Retinal pigment epithelial cell (primary cell): Measurements from ENCODE around the gene OOSP3.

Source experiments
- DNase-seq: peaks from one replicate; pipeline ENCODE4 v3.0.0-alpha.2; 2010; ENCODE audit warnings: low read depth
- H3K4me3 ChIP-seq: 2 replicates; pipeline ENCODE4 v1.5.1; 2011; ENCODE audit warnings: mild to moderate bottlenecking, low read length, control low read depth, moderate library complexity
- TF ChIP-seq, protein P1 (sequence below): conservative IDR thresholded peaks from 2 replicates; pipeline ENCODE4 v1.5.1; 2011; ENCODE audit warnings: low read depth, low read length, control low read depth, inconsistent platforms

The OOSP3 gene

DNA sequence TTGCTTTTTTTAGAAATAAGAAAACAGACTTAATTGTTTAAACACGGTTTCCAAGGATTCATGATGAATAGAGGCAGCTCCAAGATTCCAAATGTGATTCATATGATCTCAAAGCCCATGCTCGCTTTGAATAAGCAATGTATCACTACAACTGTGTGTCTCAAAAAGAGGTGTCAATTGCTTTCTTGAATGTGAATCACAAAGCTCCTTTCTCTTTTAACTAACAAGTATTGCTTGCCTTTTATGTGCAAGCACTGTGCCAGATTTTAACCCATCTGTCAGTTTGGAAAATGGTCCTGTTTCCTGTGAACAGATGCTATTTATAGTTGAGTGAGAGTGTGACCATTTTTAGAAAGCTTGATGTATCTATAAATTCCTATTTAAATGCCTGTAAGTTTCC is 66.1 kb downstream of the OOSP3 start:
- DNase-seq = no peak
- TF ChIP-seq, protein P1, sequence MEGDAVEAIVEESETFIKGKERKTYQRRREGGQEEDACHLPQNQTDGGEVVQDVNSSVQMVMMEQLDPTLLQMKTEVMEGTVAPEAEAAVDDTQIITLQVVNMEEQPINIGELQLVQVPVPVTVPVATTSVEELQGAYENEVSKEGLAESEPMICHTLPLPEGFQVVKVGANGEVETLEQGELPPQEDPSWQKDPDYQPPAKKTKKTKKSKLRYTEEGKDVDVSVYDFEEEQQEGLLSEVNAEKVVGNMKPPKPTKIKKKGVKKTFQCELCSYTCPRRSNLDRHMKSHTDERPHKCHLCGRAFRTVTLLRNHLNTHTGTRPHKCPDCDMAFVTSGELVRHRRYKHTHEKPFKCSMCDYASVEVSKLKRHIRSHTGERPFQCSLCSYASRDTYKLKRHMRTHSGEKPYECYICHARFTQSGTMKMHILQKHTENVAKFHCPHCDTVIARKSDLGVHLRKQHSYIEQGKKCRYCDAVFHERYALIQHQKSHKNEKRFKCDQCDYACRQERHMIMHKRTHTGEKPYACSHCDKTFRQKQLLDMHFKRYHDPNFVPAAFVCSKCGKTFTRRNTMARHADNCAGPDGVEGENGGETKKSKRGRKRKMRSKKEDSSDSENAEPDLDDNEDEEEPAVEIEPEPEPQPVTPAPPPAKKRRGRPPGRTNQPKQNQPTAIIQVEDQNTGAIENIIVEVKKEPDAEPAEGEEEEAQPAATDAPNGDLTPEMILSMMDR = no peak

More for the DNA sequence above, 66.1 kb downstream of the OOSP3 start:
- H3K4me3 ChIP-seq = no peak overlapping the region
